Esophagus muscularis mucosa (tissue), 4 donors: ENCODE results near the gene SEC14L2. TPM values are rescaled to one million over a fixed set of nuclear protein-coding genes. Genes with fewer than 3 reads are reported as not detected.

Experiments
- DNase-seq: peaks from one replicate; pipeline ENCODE4 v3.0.0-alpha.2; 2017; ENCODE audit errors: extremely low spot score
- H3K27ac ChIP-seq, 4 donors: fragments of 200-600 bp; sonication (generic); replicated peaks in 1 of 4; 1 replicate in 3 of 4; 2 replicates in 1 of 4; pipeline ENCODE4 v1.5.1; 2016 to 2019; ENCODE audit warnings: mild to moderate bottlenecking in 1 of 4
- H3K27me3 ChIP-seq, 4 donors: fragments of 200-600 bp; sonication (generic); one replicate each; pipeline versions ENCODE4 v1.5.1 to v1.6.0; 2016 to 2019
- H3K36me3 ChIP-seq, 4 donors: fragments of 200-600 bp; sonication (generic); one replicate each; pipeline ENCODE4 v1.5.1; 2016 to 2019
- H3K4me1 ChIP-seq, 4 donors: fragments of 200-600 bp; sonication (generic); one replicate each; pipeline ENCODE4 v1.5.1; 2016 to 2019
- H3K4me3 ChIP-seq, 4 donors: fragments of 200-600 bp; sonication (generic); 1 replicate in 2 of 4; 2 replicates in 2 of 4; pipeline ENCODE4 v1.5.1; 2016 to 2019; ENCODE audit warnings: mild to moderate bottlenecking in 4 of 4, moderate library complexity in 1 of 4
- H3K9me3 ChIP-seq, 4 donors: fragments of 200-600 bp; sonication (generic); 1 replicate in 3 of 4; 2 replicates in 1 of 4; pipeline ENCODE4 v1.5.1; 2016 to 2019
- CTCF ChIP-seq, 3 experiments: fragments of 200-600 bp in 2 of 3; fragments of 450-650 bp in 1 of 3; sonication (generic) in 2 of 3; IDR thresholded peaks; one replicate each; pipeline ENCODE4 v1.5.1; 2017 to 2019; ENCODE audit warnings: antibody characterized with exemption in 3 of 3, mild to moderate bottlenecking in 2 of 3, moderate library complexity in 1 of 3
- EP300 ChIP-seq: sonication (generic); formaldehyde crosslinking; IDR thresholded peaks from one replicate; pipeline ENCODE4 v1.6.1; 2017; ENCODE audit warnings: antibody characterized with exemption
- POLR2A ChIP-seq: fragments of 450-650 bp; IDR thresholded peaks from one replicate; pipeline ENCODE4 v1.6.1; 2017; ENCODE audit warnings: antibody characterized with exemption, moderate library complexity, mild to moderate bottlenecking, low read depth
- POLR2AphosphoS5 ChIP-seq, 2 donors: sonication (generic); formaldehyde crosslinking; IDR thresholded peaks; one replicate each; pipeline ENCODE4 v1.6.1; 2017; ENCODE audit warnings: antibody characterized with exemption in 2 of 2
- WGBS: methylation state at CpG from one replicate; pipeline ENCODE4 v1.1.5; 2018; 5-methylcytosine and 5-hydroxymethylcytosine counted together
- intact Hi-C: fragments of 100-400 bp; cut with DNase I; formaldehyde crosslinking; loops from one replicate; pipeline ENCODE4 v1.15.1; 2023
- total RNA-seq, 4 donors: library from RNA; depleted of rRNA; stranded (reverse); fragments of >200 nt; gene quantifications; one replicate each; pipeline versions ENCODE4 v1.1.0 to v1.2.1, GENCODE V29; 2016

SEC14L2 gene
- total RNA-seq, 4 donors from 2014 or later, result 3.3 to 16.7 (median 8.5) TPM

- intact Hi-C loops, result loop anchor here (2.0 kb wide), 1 partner anchor 71 kb away; no protein-coding TSS in a partner anchor
- WGBS, result 60% methylated on average over 22 of the region's 22 CpGs
- no peaks in the 10 kb centered on the region for H3K27me3 ChIP-seq
- H3K9me3 ChIP-seq, result no peaks in the 10 kb centered on the region
- peak overlapping the region; percentile 75 to 82 (median 81) for H3K4me3 ChIP-seq
- no peak for DNase-seq
- no peak for TF ChIP-seq POLR2AphosphoS5 (IDR thresholded peaks at IDR 0.05)
- TF ChIP-seq CTCF (IDR thresholded peaks at IDR 0.05), result no peak
- no peak for TF ChIP-seq EP300
- TF ChIP-seq POLR2A, result no peak
- peaks cover 2 to 12% (median 3%) of the 10 kb centered on the region in 4 donors for H3K36me3 ChIP-seq
- H3K27ac ChIP-seq, result no peak overlapping the region
- H3K4me1 ChIP-seq, result peaks cover 30 to 45% (median 43%) of the 10 kb centered on the region in 4 donors
Observed at GRCh38 chr22:30357650-30358215, 39.1 kb upstream of the SEC14L2 start.

GRCh38 chr22:30358541-30358940, 38.3 kb upstream of the SEC14L2 start:
- no peak for DNase-seq
- Histone ChIP-seq H3K9me3 (no peaks in the 10 kb centered on the region), H3K27me3 (no peaks in the 10 kb centered on the region), H3K27ac (no peak overlapping the region), H3K36me3 (peaks cover 0 to 6% (median 0%) of the 10 kb centered on the region in 4 donors), H3K4me1 (peaks cover 30 to 38% (median 36%) of the 10 kb centered on the region in 4 donors), H3K4me3 (no peak overlapping the region)
- TF ChIP-seq POLR2A (no peak), EP300 (no peak), POLR2AphosphoS5 (IDR thresholded peaks at IDR 0.05) (no peak), CTCF (IDR thresholded peaks at IDR 0.05) (no peak)
- intact Hi-C loops, result loop anchor here (2.0 kb wide), 1 partner anchor 72 kb away; no protein-coding TSS in a partner anchor
- 96% methylated on average over 6 of the region's 6 CpGs for WGBS

- WGBS, result 82% methylated on average over 9 of the region's 10 CpGs
- H3K27ac ChIP-seq, result no peak overlapping the region
- DNase-seq, result no peak
- no peaks in the 10 kb centered on the region for H3K9me3 ChIP-seq
- H3K27me3 ChIP-seq, result no peaks in the 10 kb centered on the region
- peaks cover 5 to 10% (median 8%) of the 10 kb centered on the region in 4 donors for H3K4me1 ChIP-seq
- no peak for TF ChIP-seq POLR2AphosphoS5 (IDR thresholded peaks at IDR 0.05)
- TF ChIP-seq EP300, result no peak
- TF ChIP-seq CTCF (IDR thresholded peaks at IDR 0.05), result no peak
- TF ChIP-seq POLR2A, result no peak
- intact Hi-C loops, result no loop called here
- H3K4me3 ChIP-seq, result no peak overlapping the region
- peaks cover 0 to 9% (median 2%) of the 10 kb centered on the region in 4 donors for H3K36me3 ChIP-seq
Observed at GRCh38 chr22:30361916-30362650, 34.7 kb upstream of the SEC14L2 start.

- intact Hi-C loops, result no loop called here
- 74% methylated on average over 7 of the region's 7 CpGs for WGBS
- peaks cover 0 to 3% (median 2%) of the 10 kb centered on the region in 4 donors for H3K4me1 ChIP-seq
- no peaks in the 10 kb centered on the region for H3K9me3 ChIP-seq
- H3K4me3 ChIP-seq, result no peak overlapping the region
- H3K27me3 ChIP-seq, result no peaks in the 10 kb centered on the region
- peaks cover 0 to 9% (median 2%) of the 10 kb centered on the region in 4 donors for H3K36me3 ChIP-seq
- DNase-seq, result no peak
- H3K27ac ChIP-seq, result no peak overlapping the region
- no peak for TF ChIP-seq EP300
- TF ChIP-seq POLR2A, result no peak
- TF ChIP-seq POLR2AphosphoS5 (IDR thresholded peaks at IDR 0.05), result no peak
- TF ChIP-seq CTCF (IDR thresholded peaks at IDR 0.05), result no peak
Observed at GRCh38 chr22:30362651-30363281, 34.1 kb upstream of the SEC14L2 start.
